H9 (cell line): Measurements from ENCODE around the gene NAA20. TPM values are rescaled to one million over a fixed set of nuclear protein-coding genes. Genes with fewer than 3 reads are reported as not detected.

Source experiments
- DNase-seq: peaks from one replicate; pipeline ENCODE4 v3.0.0-alpha.2; 2017
- H2AFZ ChIP-seq: one replicate; pipeline ENCODE4 v1.6.1; 2013; ENCODE audit warnings: mild to moderate bottlenecking, low read length, control low read depth, moderate library complexity
- H2AK5ac ChIP-seq: 2 replicates; pipeline ENCODE4 v1.6.1; 2013; ENCODE audit warnings: low read length, control low read depth, mixed read lengths; ENCODE audit not compliant: insufficient read length
- H2BK120ac ChIP-seq: one replicate; pipeline ENCODE4 v1.6.1; 2013; ENCODE audit warnings: low read depth, mild to moderate bottlenecking, low read length, control low read depth, inconsistent platforms; ENCODE audit not compliant: poor library complexity, severe bottlenecking
- H2BK12ac ChIP-seq: 2 replicates; pipeline ENCODE4 v1.6.1; 2013; ENCODE audit warnings: low read length, control low read depth, mixed read lengths, low read depth; ENCODE audit not compliant: insufficient read length
- H2BK15ac ChIP-seq: 2 replicates; pipeline ENCODE4 v1.6.1; 2013; ENCODE audit warnings: low read depth, low read length, control low read depth
- H2BK20ac ChIP-seq: one replicate; pipeline ENCODE4 v1.6.1; 2013; ENCODE audit warnings: low read depth, mild to moderate bottlenecking, low read length, control low read depth, inconsistent platforms; ENCODE audit not compliant: poor library complexity, severe bottlenecking
- H2BK5ac ChIP-seq: 2 replicates; pipeline ENCODE4 v1.6.1; 2013; ENCODE audit warnings: low read length, control low read depth, mixed read lengths; ENCODE audit not compliant: insufficient read length
- H3K14ac ChIP-seq: 2 replicates; pipeline ENCODE4 v1.6.1; 2013; ENCODE audit warnings: low read length, control low read depth; ENCODE audit not compliant: insufficient read depth
- H3K18ac ChIP-seq: 2 replicates; pipeline ENCODE4 v1.6.1; 2013; ENCODE audit warnings: low read depth, mild to moderate bottlenecking, mixed read lengths, low read length, control low read depth; ENCODE audit not compliant: insufficient read length
- H3K23ac ChIP-seq: 2 replicates; pipeline ENCODE4 v1.6.1; 2013; ENCODE audit warnings: low read length, control low read depth, mixed read lengths, low read depth; ENCODE audit not compliant: insufficient read length
- H3K23me2 ChIP-seq: 2 replicates; pipeline ENCODE4 v1.6.1; 2013; ENCODE audit warnings: low read depth, mild to moderate bottlenecking, mixed read lengths, low read length, control low read depth; ENCODE audit not compliant: insufficient read length, poor library complexity, severe bottlenecking
- H3K27ac ChIP-seq: 2 replicates; pipeline ENCODE4 v1.5.1; 2013; ENCODE audit warnings: low read length, control low read depth, mixed read lengths, low read depth; ENCODE audit not compliant: insufficient read length
- H3K27me3 ChIP-seq: 2 replicates; pipeline ENCODE4 v1.6.1; 2013; ENCODE audit warnings: low read length, control low read depth, inconsistent platforms; ENCODE audit not compliant: insufficient read depth
- H3K4ac ChIP-seq: 2 replicates; pipeline ENCODE4 v1.6.1; 2013; ENCODE audit warnings: low read depth, mild to moderate bottlenecking, control low read depth, inconsistent platforms, low read length, moderate library complexity
- H3K4me1 ChIP-seq: 2 replicates; pipeline ENCODE4 v1.6.1; 2013; ENCODE audit warnings: low read length, control low read depth, inconsistent platforms; ENCODE audit not compliant: insufficient read depth
- H3K4me2 ChIP-seq: 2 replicates; pipeline ENCODE4 v1.6.1; 2013; ENCODE audit warnings: low read length, control low read depth, mixed read lengths; ENCODE audit not compliant: insufficient read length, insufficient read depth
- H3K56ac ChIP-seq: 2 replicates; pipeline ENCODE4 v1.6.1; 2013; ENCODE audit warnings: low read depth, mild to moderate bottlenecking, mixed read lengths, low read length, control low read depth; ENCODE audit not compliant: insufficient read length
- H3K79me1 ChIP-seq: 2 replicates; pipeline ENCODE4 v1.6.1; 2013; ENCODE audit warnings: low read depth, mild to moderate bottlenecking, moderate library complexity, low read length, control low read depth, inconsistent platforms; ENCODE audit not compliant: insufficient read depth, poor library complexity, severe bottlenecking
- H3K79me2 ChIP-seq: 2 replicates; pipeline ENCODE4 v1.6.1; 2013; ENCODE audit warnings: low read length, control low read depth, inconsistent platforms; ENCODE audit not compliant: insufficient read depth
- H3K9ac ChIP-seq: 2 replicates; pipeline ENCODE4 v1.6.1; 2013; ENCODE audit warnings: low read length, control low read depth, mixed read lengths; ENCODE audit not compliant: insufficient read length; ENCODE audit errors: extremely low read depth
- H3K9me3 ChIP-seq: one replicate; pipeline ENCODE4 v1.6.1; 2013; ENCODE audit warnings: low read depth, low read length, inconsistent platforms; ENCODE audit not compliant: control insufficient read depth
- H3T11ph ChIP-seq: one replicate; pipeline ENCODE4 v1.6.1; 2013; ENCODE audit warnings: mild to moderate bottlenecking, low read length, control low read depth, inconsistent platforms
- H4K20me1 ChIP-seq: one replicate; pipeline ENCODE4 v1.6.1; 2013; ENCODE audit not compliant: control insufficient read depth, insufficient read length, insufficient read depth
- H4K5ac ChIP-seq: 2 replicates; pipeline ENCODE4 v1.6.1; 2013; ENCODE audit warnings: low read depth, mild to moderate bottlenecking, mixed read lengths, low read length, control low read depth; ENCODE audit not compliant: insufficient read length
- H4K8ac ChIP-seq: replicated peaks from 2 replicates; pipeline ENCODE4 v1.6.1; 2013; ENCODE audit warnings: low read length, control low read depth, mixed read lengths, low read depth; ENCODE audit not compliant: insufficient read length
- H4K91ac ChIP-seq: 2 replicates; pipeline ENCODE4 v1.6.1; 2013; ENCODE audit warnings: low read depth, mild to moderate bottlenecking, moderate library complexity, mixed read lengths, low read length, control low read depth; ENCODE audit not compliant: insufficient read length
- H3K27ac Mint-ChIP-seq, 3 experiments: 2 replicates in 2 of 3; 3 replicates in 1 of 3; pipeline ENCODE4 v1.8.0; 2020 to 2021; ENCODE audit warnings: mixed read lengths in 3 of 3, mild to moderate bottlenecking in 1 of 3, moderate library complexity in 1 of 3
- H3K27me3 Mint-ChIP-seq: 2 replicates; pipeline ENCODE4 v1.8.0; 2021; ENCODE audit warnings: low read depth, mild to moderate bottlenecking, moderate library complexity, mixed read lengths
- H3K36me3 Mint-ChIP-seq, 3 experiments: 2 replicates in 2 of 3; 3 replicates in 1 of 3; pipeline ENCODE4 v1.8.0; 2020 to 2021; ENCODE audit warnings: low read depth in 3 of 3, mixed read lengths in 3 of 3; ENCODE audit not compliant: insufficient read depth in 1 of 3
- H3K4me1 Mint-ChIP-seq, 2 experiments: 2 replicates each; pipeline ENCODE4 v1.8.0; 2020; ENCODE audit warnings: mixed read lengths in 2 of 2
- H3K4me3 Mint-ChIP-seq, 2 experiments: 2 replicates in 1 of 2; 3 replicates in 1 of 2; pipeline ENCODE4 v1.8.0; 2020 to 2021; ENCODE audit warnings: mild to moderate bottlenecking in 2 of 2, mixed read lengths in 2 of 2, moderate library complexity in 1 of 2
- H3K9me3 Mint-ChIP-seq, 2 experiments: 2 replicates in 1 of 2; 3 replicates in 1 of 2; pipeline ENCODE4 v1.8.0; 2020; ENCODE audit warnings: mild to moderate bottlenecking in 2 of 2, mixed read lengths in 2 of 2, moderate library complexity in 1 of 2
- CTCF ChIP-seq: fragments of 200-600 bp; sonication (generic); conservative IDR thresholded peaks from 3 replicates; pipeline ENCODE4 v1.8.0; 2021; ENCODE audit warnings: antibody characterized with exemption, mild to moderate bottlenecking
- WGBS: extraction: QIAGEN DNeasy Blood & Tissue Kit; methylation state at CpG from one replicate; pipeline ENCODE4 v1.1.7; 2013; ENCODE audit warnings: missing lambda C conversion rate, low lambda C conversion rate, mixed read lengths; ENCODE audit not compliant: insufficient read length; ENCODE audit errors: extremely low coverage; 5-methylcytosine and 5-hydroxymethylcytosine counted together
- total RNA-seq: library from RNA; stranded (reverse); gene quantifications from 2 replicates; pipeline ENCODE4 v1.2.1, GENCODE V29; 2021

Gene NAA20
- total RNA-seq, 1 experiment from 2014 or later, result 48.1 TPM

- Histone ChIP-seq H3K9ac (no peak overlapping the region), H3K23me2 (no peaks in the 10 kb centered on the region), H3K79me2 (no peaks in the 10 kb centered on the region), H3K18ac (no peak overlapping the region), H3K56ac (no peak overlapping the region), H4K5ac (no peak overlapping the region), H3K14ac (no peak overlapping the region), H4K8ac (no peak overlapping the region), H3K23ac (no peak overlapping the region), H2BK12ac (no peak overlapping the region), H3K27me3 (no peaks in the 10 kb centered on the region), H4K20me1 (peaks cover 3% of the 10 kb centered on the region), H4K91ac (no peak overlapping the region), H2AK5ac (no peak overlapping the region), H2BK15ac (no peak overlapping the region), H3K4ac (no peak overlapping the region), H2AFZ (no peak overlapping the region), H2BK5ac (no peak overlapping the region), H2BK120ac (no peak overlapping the region), H3K79me1 (no peaks in the 10 kb centered on the region), H3K9me3 (no peaks in the 10 kb centered on the region), H3K4me1 (peaks cover 4% of the 10 kb centered on the region; the same call in 1 of the 2 replicates), H3T11ph (no peak overlapping the region), H3K27ac (no peak overlapping the region), H2BK20ac (no peak overlapping the region), H3K4me2 (no peak overlapping the region)
- Mint-ChIP-seq H3K36me3 (no peaks in the 10 kb centered on the region), H3K9me3 (no peaks in the 10 kb centered on the region), H3K4me1 (peaks cover 13 to 22% of the 10 kb centered on the region in 2 experiments), H3K27me3 (no peaks in the 10 kb centered on the region; the same call in none of the 2 replicates), H3K27ac (no peak overlapping the region), H3K4me3 (no peak overlapping the region)
- DNase-seq, result no peak
- no peak for TF ChIP-seq CTCF
- WGBS, result no CpG with 5 or more reads among the region's 6 CpGs
Observed at GRCh38 chr20:19978511-19979210, 38.5 kb upstream of the NAA20 start.
